MCF 10A (cell line): ENCODE results near the gene GGTLC2. TPM values are rescaled to one million over a fixed set of nuclear protein-coding genes. Genes with fewer than 3 reads are reported as not detected.

ENCODE experiments used
- BruUV-seq: library from RNA; stranded (reverse); fragments of 400-500 nt; replicated peaks from 2 replicates; lab custom pipeline; 2021; lab: Mats Ljungman, UMichigan
- CTCF ChIA-PET: fragments of 300-600 bp; sonication (Branson Sonifier 250); formaldehyde crosslinking; extraction: SDS; loops from one replicate; lab custom pipeline; 2021; ENCODE audit warnings: antibody characterized with exemption, inconsistent platforms; lab: Yijun Ruan, JAX
- POLR2A ChIA-PET: fragments of 300-600, 350-650 bp; sonication (Branson Sonifier 250); formaldehyde crosslinking; extraction: SDS; loops from one replicate; lab custom pipeline; 2020; ENCODE audit warnings: antibody characterized with exemption, inconsistent platforms; lab: Yijun Ruan, JAX
- DNase-seq: peaks from one replicate; pipeline ENCODE4 v3.0.0-alpha.2; 2018; ENCODE audit not compliant: unreplicated experiment
- H3K27ac Mint-ChIP-seq: one replicate; pipeline ENCODE4 v1.8.0; 2022; ENCODE audit warnings: mild to moderate bottlenecking, low read depth, mixed read lengths; ENCODE audit not compliant: unreplicated experiment
- H3K27me3 Mint-ChIP-seq: one replicate; pipeline ENCODE4 v1.8.0; 2022; ENCODE audit warnings: mixed read lengths; ENCODE audit not compliant: insufficient read depth, unreplicated experiment
- H3K36me3 Mint-ChIP-seq: one replicate; pipeline ENCODE4 v1.8.0; 2022; ENCODE audit warnings: mild to moderate bottlenecking, moderate library complexity, mixed read lengths; ENCODE audit not compliant: insufficient read depth, unreplicated experiment
- H3K4me1 Mint-ChIP-seq: one replicate; pipeline ENCODE4 v1.8.0; 2022; ENCODE audit warnings: mixed read lengths; ENCODE audit not compliant: insufficient read depth, unreplicated experiment
- H3K4me3 Mint-ChIP-seq: one replicate; pipeline ENCODE4 v1.8.0; 2022; ENCODE audit warnings: mild to moderate bottlenecking, moderate library complexity, mixed read lengths; ENCODE audit not compliant: unreplicated experiment
- H3K9me3 Mint-ChIP-seq: one replicate; pipeline ENCODE4 v1.8.0; 2022; ENCODE audit warnings: mixed read lengths; ENCODE audit not compliant: unreplicated experiment
- CTCF ChIP-seq: fragments of 200-600 bp; IDR thresholded peaks from one replicate; pipeline ENCODE4 v1.8.0; 2022; ENCODE audit warnings: antibody characterized with exemption, mild to moderate bottlenecking; ENCODE audit not compliant: unreplicated experiment
- intact Hi-C: fragments of 100-400 bp; cut with micrococcal nuclease; formaldehyde crosslinking; loops from 2 replicates; pipeline ENCODE4 v1.14.1; 2022
- total RNA-seq: library from RNA; stranded (reverse); gene quantifications from 2 replicates; pipeline ENCODE4 v1.2.3, GENCODE V29; 2022

The GGTLC2 gene
- total RNA-seq, 1 experiment from 2014 or later = not detected

DNA sequence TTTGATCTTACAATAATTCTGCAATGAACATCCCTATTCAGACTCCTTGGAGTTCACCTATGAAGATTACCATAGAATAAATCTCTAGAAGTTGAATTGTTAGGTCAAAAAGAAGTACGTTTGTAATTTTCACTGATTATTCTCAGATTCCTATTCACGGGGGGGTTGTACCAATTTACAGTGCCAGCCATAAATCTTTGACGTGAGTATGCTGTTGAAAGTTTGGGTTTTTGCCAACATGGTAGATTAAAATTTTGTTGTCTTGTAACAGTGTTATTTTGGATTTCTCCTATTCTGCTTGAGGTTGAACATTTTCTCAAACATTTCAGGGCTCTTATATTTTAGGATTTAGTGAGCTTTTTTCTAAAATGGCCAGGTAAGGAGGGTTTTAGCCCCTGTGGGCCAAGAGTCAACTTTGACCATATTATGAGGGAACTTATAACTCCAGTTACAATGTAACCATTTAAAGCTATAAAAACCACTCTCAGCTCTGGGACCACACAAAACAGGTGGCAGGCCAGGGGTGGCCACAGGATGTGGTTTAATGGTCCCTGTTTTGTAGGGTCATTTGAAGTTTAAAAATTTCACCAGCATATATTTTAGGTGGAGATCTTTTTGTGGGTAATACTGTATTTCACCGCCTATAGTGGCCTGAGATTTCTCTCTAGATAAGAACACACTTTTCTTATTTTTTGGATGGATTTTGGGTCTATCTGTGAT lies 25.8 kb downstream of the GGTLC2 start:
- POLR2A ChIA-PET = no interaction called here
- CTCF ChIA-PET = interaction anchor here (0.6 to 1.3 kb wide), 5 partner anchors 10 to 110 kb away, joined by 3 to 6 read pairs (median 5); no protein-coding TSS in a partner anchor
- H3K27ac Mint-ChIP-seq = no peak overlapping the region
- peaks cover 40% of the 10 kb centered on the region for H3K27me3 Mint-ChIP-seq
- no peaks in the 10 kb centered on the region for H3K4me1 Mint-ChIP-seq
- no TSS peak for BruUV-seq
- no peak overlapping the region for H3K4me3 Mint-ChIP-seq
- no peaks in the 10 kb centered on the region for H3K36me3 Mint-ChIP-seq
- intact Hi-C loops = no loop called here
- peaks cover 8% of the 10 kb centered on the region for H3K9me3 Mint-ChIP-seq
- no peak for TF ChIP-seq CTCF
- DNase-seq = no peak

GRCh38 chr22:22671506-22671905 lies 27.1 kb downstream of the GGTLC2 start:
- no peak for TF ChIP-seq CTCF
- POLR2A ChIA-PET = no interaction called here
- H3K4me1 Mint-ChIP-seq = no peaks in the 10 kb centered on the region
- no TSS peak for BruUV-seq
- H3K36me3 Mint-ChIP-seq = no peaks in the 10 kb centered on the region
- H3K4me3 Mint-ChIP-seq = no peak overlapping the region
- H3K9me3 Mint-ChIP-seq = peaks cover 8% of the 10 kb centered on the region
- H3K27ac Mint-ChIP-seq = no peak overlapping the region
- intact Hi-C loops = no loop called here
- no peak for DNase-seq
- CTCF ChIA-PET = interaction anchor here (0.9 to 1.7 kb wide), 3 partner anchors 14 to 93 kb away, joined by 3 to 5 read pairs (median 3); no protein-coding TSS in a partner anchor
- peaks cover 53% of the 10 kb centered on the region for H3K27me3 Mint-ChIP-seq

- Mint-ChIP-seq H3K27me3 (peaks cover 69% of the 10 kb centered on the region), H3K4me1 (no peaks in the 10 kb centered on the region), H3K36me3 (no peaks in the 10 kb centered on the region), H3K4me3 (no peak overlapping the region), H3K27ac (no peak overlapping the region), H3K9me3 (peaks cover 8% of the 10 kb centered on the region)
- BruUV-seq = no TSS peak
- DNase-seq = no peak
- intact Hi-C loops = no loop called here
- TF ChIP-seq CTCF = no peak
- ChIA-PET POLR2A (no interaction called here), CTCF (interaction anchor here (0.6 to 1.7 kb wide), 3 partner anchors 12 to 422 kb away, joined by 3 to 4 read pairs (median 3); no protein-coding TSS in a partner anchor)
Measured at GRCh38 chr22:22673099-22673498, 28.7 kb downstream of the GGTLC2 start.

DNA sequence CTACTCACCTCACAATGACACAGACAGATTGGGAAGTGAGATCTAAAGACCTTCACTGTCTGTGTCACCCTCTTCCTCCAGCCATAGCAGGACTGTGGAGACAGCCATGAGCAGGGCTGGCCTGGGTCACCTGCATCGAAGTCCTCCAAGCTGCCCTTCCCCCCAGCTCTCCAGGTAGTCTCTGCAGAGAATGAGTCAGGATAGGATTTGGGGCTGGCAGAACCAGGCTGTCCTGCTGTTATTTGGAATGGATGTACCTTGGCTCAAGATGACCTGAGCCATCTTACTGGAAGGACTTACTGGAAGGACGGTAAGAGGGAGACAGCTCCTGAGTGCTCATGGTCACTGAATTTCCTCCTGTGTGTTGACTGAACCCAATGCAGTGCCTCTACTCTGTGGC lies 29.2 kb downstream of the GGTLC2 start:
- Mint-ChIP-seq H3K36me3 (no peaks in the 10 kb centered on the region), H3K9me3 (peaks cover 8% of the 10 kb centered on the region), H3K27me3 (peaks cover 71% of the 10 kb centered on the region), H3K4me3 (no peak overlapping the region), H3K4me1 (no peaks in the 10 kb centered on the region), H3K27ac (no peak overlapping the region)
- TF ChIP-seq CTCF = no peak
- ChIA-PET CTCF (interaction anchor here (1.0 to 1.8 kb wide), 4 partner anchors 10 to 125 kb away, joined by 3 to 4 read pairs (median 4); no protein-coding TSS in a partner anchor), POLR2A (no interaction called here)
- no TSS peak for BruUV-seq
- no peak for DNase-seq
- intact Hi-C loops = no loop called here
